Uterus (tissue), 4 donors: Measurements from ENCODE around the gene UBAP2. TPM values are rescaled to one million over a fixed set of nuclear protein-coding genes. Genes with fewer than 3 reads are reported as not detected.

Source experiments
- DNase-seq, 2 donors: peaks; one replicate each; pipeline ENCODE4 v3.0.0-alpha.2; 2019 to 2020
- H3K27ac ChIP-seq, 2 donors: fragments of 200-600 bp; sonication (generic); 1 replicate in 1 of 2; 2 replicates in 1 of 2; pipeline ENCODE4 v1.5.1; 2016 to 2018
- H3K27me3 ChIP-seq, 2 donors: fragments of 200-600 bp; sonication (generic); one replicate each; pipeline ENCODE4 v1.5.1; 2018 to 2019; ENCODE audit warnings: control low read depth in 1 of 2
- H3K36me3 ChIP-seq, 2 donors: fragments of 200-600 bp; sonication (generic); one replicate each; pipeline ENCODE4 v1.5.1; 2019; ENCODE audit warnings: control low read depth in 1 of 2
- H3K4me1 ChIP-seq, 2 donors: fragments of 200-600 bp; sonication (generic); one replicate each; pipeline ENCODE4 v1.5.1; 2018 to 2019; ENCODE audit warnings: control low read depth in 1 of 2
- H3K4me3 ChIP-seq, 2 donors: fragments of 200-600 bp; sonication (generic); 1 replicate in 1 of 2; 2 replicates in 1 of 2; pipeline ENCODE4 v1.5.1; 2018 to 2019; ENCODE audit warnings: mild to moderate bottlenecking in 1 of 2
- H3K9me3 ChIP-seq, 2 donors: fragments of 200-600 bp; sonication (generic); one replicate each; pipeline ENCODE4 v1.5.1; 2019; ENCODE audit warnings: control low read depth in 1 of 2
- POLR2A ChIP-seq, 2 donors: fragments of 450-650 bp; IDR thresholded peaks; one replicate each; pipeline ENCODE4 v1.6.1; 2016; ENCODE audit warnings: antibody characterized with exemption in 2 of 2, mild to moderate bottlenecking in 1 of 2, moderate library complexity in 1 of 2
- intact Hi-C: fragments of 100-400 bp; cut with DNase I; formaldehyde crosslinking; loops from one replicate; pipeline ENCODE4 v1.15.1; 2023; ENCODE audit warnings: low total_unique reads
- total RNA-seq, 4 donors: library from RNA; depleted of rRNA in 3 of 4; stranded (reverse); fragments of >200 nt in 3 of 4; gene quantifications; one replicate each; pipeline versions ENCODE4 v1.1.0 to v1.2.4, GENCODE V29; 2014 to 2023
- TF ChIP-seq, protein P1 (sequence below), 4 experiments: fragments of 200-600 bp in 2 of 4; fragments of 450-650 bp in 2 of 4; sonication (generic) in 2 of 4; IDR thresholded peaks; one replicate each; pipeline ENCODE4 v1.5.1; 2016 to 2019; ENCODE audit warnings: antibody characterized with exemption in 4 of 4, mild to moderate bottlenecking in 2 of 4, moderate library complexity in 1 of 4
- donor health status: DM: yes; HTN: yes; CAD: no.

Gene UBAP2
- total RNA-seq, 4 donors from 2014 or later, result 9.2 to 110 (median 51.3) TPM

DNA sequence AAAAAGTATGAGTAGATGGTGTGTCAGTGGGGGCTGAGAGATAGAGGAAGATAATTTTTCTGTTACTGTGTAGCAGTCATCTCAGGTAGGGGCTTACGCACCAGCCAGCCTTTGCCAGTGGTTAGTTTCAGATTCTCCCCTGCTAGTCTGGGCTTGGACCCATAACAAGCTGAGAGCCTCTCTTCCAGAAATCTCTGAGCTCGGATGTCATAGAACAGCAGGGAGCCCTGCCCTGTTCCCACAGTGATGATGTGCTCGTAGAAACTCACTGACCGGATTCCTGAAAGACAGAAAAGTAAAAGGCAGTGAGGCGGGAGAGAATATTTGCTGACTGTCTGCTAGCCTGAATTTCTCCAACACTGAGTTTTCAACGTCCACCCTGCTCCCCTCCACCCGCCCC is 40.6 kb upstream of the UBAP2 start:
- no peaks in the 10 kb centered on the region for H3K9me3 ChIP-seq
- H3K36me3 ChIP-seq, result no peaks in the 10 kb centered on the region
- no peak overlapping the region for H3K4me3 ChIP-seq
- DNase-seq, result no peak
- H3K27me3 ChIP-seq, result no peaks in the 10 kb centered on the region
- peaks cover 0 to 4% of the 10 kb centered on the region in 2 donors for H3K4me1 ChIP-seq
- TF ChIP-seq, protein P1, sequence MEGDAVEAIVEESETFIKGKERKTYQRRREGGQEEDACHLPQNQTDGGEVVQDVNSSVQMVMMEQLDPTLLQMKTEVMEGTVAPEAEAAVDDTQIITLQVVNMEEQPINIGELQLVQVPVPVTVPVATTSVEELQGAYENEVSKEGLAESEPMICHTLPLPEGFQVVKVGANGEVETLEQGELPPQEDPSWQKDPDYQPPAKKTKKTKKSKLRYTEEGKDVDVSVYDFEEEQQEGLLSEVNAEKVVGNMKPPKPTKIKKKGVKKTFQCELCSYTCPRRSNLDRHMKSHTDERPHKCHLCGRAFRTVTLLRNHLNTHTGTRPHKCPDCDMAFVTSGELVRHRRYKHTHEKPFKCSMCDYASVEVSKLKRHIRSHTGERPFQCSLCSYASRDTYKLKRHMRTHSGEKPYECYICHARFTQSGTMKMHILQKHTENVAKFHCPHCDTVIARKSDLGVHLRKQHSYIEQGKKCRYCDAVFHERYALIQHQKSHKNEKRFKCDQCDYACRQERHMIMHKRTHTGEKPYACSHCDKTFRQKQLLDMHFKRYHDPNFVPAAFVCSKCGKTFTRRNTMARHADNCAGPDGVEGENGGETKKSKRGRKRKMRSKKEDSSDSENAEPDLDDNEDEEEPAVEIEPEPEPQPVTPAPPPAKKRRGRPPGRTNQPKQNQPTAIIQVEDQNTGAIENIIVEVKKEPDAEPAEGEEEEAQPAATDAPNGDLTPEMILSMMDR (IDR thresholded peaks at IDR 0.05), result no peak
- no peak for TF ChIP-seq POLR2A (IDR thresholded peaks at IDR 0.05)
- intact Hi-C loops, result no loop called here
- no peak overlapping the region for H3K27ac ChIP-seq

DNA sequence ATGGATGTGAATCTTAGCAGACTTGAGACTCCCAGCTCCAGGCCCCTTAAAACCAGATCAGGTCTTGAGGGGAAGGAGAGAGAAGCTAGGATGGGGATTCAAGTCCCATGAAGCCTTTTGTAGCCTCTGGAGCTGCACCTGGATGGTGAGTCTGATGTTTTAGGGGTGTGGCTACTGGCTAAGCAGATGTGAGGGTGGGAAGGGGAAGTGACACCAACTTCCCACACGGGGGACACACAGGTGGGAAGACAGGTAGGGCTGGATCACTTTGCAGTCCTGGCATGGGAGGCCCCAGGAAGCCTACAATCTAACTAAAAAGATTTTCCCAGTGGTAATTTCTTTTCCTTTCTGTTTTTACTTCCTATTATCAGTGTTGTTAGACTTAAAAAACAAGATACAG is 38.7 kb upstream of the UBAP2 start:
- intact Hi-C loops, result no loop called here

GRCh38 chr9:34086864-34087263 is 38.2 kb upstream of the UBAP2 start:
- TF ChIP-seq POLR2A (IDR thresholded peaks at IDR 0.05), result no peak
- TF ChIP-seq, protein P1 (IDR thresholded peaks at IDR 0.05), result no peak
- Histone ChIP-seq H3K36me3 (no peaks in the 10 kb centered on the region), H3K27me3 (no peaks in the 10 kb centered on the region), H3K9me3 (no peaks in the 10 kb centered on the region), H3K27ac (peak overlapping the region in 1 of 2 donors; percentile 33), H3K4me1 (peaks cover 0 to 4% of the 10 kb centered on the region in 2 donors), H3K4me3 (no peak overlapping the region)
- no peak for DNase-seq
- intact Hi-C loops, result no loop called here

More for the DNA sequence above, 38.7 kb upstream of the UBAP2 start:
- H3K4me1 ChIP-seq, result peaks cover 0 to 4% of the 10 kb centered on the region in 2 donors
- no peaks in the 10 kb centered on the region for H3K27me3 ChIP-seq
- DNase-seq, result no peak
- no peak for TF ChIP-seq POLR2A (IDR thresholded peaks at IDR 0.05)
- TF ChIP-seq, protein P1 (IDR thresholded peaks at IDR 0.05), result no peak
- H3K4me3 ChIP-seq, result no peak overlapping the region
- no peaks in the 10 kb centered on the region for H3K36me3 ChIP-seq
- no peaks in the 10 kb centered on the region for H3K9me3 ChIP-seq
- no peak overlapping the region for H3K27ac ChIP-seq

DNA sequence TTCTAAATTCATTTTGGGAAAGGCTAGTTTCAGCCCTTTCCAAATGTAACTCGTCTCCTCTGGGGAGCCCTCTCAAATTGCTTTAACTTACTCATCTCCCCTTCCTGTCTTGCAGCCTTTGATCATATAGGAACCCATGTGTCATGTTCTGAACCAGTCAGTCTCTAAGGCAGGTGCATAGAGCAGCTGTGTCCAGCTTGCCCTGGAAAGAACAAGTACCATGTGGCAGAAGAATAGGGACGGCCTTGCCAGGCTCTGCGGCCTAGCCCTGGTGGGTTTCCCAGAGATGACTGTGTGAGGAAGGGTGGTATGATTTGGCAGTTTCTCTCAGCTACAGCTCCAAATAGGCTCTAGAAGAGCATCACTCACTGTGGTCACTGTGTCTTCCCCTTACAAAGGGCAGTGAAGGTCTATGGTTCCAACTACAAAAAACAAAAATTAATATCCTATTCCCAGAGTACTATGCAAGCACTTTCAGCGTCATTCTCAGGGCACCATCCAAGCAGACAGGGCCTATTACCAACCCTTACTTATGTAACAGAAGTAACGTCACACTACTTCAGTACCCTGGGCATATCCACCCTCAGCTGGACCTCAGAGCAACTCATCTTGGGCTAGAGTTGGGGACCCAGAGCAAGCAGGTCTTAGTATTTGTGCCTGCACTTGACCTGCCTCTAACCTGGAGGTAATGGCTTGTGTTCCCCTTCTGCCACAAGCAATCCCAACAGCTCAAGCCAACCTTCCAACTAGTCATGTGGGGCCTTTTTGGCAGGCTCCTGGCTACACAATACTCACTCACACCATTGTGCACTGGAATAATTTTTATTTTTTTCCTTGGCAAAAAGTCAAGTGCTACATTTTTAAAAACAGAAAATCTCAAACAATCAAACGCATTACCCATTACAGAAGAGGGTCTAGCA is 37.2 kb upstream of the UBAP2 start:
- Histone ChIP-seq H3K9me3 (no peaks in the 10 kb centered on the region), H3K36me3 (no peaks in the 10 kb centered on the region), H3K27ac (peak overlapping the region; percentile 25 to 69), H3K4me3 (no peak overlapping the region), H3K4me1 (peaks cover 0 to 4% of the 10 kb centered on the region in 2 donors), H3K27me3 (no peaks in the 10 kb centered on the region)
- no peak for DNase-seq
- TF ChIP-seq POLR2A (IDR thresholded peaks at IDR 0.05), result no peak
- TF ChIP-seq, protein P1 (IDR thresholded peaks at IDR 0.05), result no peak
- intact Hi-C loops, result no loop called here

DNA sequence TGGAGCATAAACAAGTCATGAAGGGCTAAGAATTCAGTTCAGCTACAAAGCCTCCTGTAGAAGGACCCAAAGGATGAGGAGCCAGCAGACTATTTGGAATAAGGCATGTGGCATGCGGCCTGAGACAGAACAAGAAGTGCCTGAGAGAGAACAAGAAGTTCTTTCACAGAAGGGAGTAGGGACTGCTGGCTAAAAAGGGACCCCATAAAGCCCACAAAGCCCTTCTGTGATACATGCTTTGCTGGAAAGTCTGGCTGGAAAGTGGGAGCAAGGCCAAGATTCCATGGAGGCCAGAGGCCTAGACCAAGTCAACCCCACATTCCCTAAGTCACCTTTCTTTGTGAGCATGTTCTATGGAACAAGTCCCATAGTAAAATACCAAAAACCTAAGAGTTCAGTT is 35.9 kb upstream of the UBAP2 start:
- intact Hi-C loops, result no loop called here
- Histone ChIP-seq H3K9me3 (no peaks in the 10 kb centered on the region), H3K27me3 (no peaks in the 10 kb centered on the region), H3K4me1 (peaks cover 0 to 4% of the 10 kb centered on the region in 2 donors), H3K36me3 (no peaks in the 10 kb centered on the region), H3K27ac (peak overlapping the region; percentile 3 to 69), H3K4me3 (no peak overlapping the region)
- no peak for TF ChIP-seq POLR2A (IDR thresholded peaks at IDR 0.05)
- TF ChIP-seq, protein P1 (IDR thresholded peaks at IDR 0.05), result no peak
- peak; percentile 28 to 50 for DNase-seq
